Left lobe of liver (tissue), 2 donors: ENCODE measurements around the gene PRRG3. TPM values are rescaled to one million over a fixed set of nuclear protein-coding genes. Genes with fewer than 3 reads are reported as not detected.

Source experiments
- ATAC-seq: fragments of 200-7000 bp; cut with Tn5 transposase; one replicate; pipeline ENCODE4 v1.9.1; 2020; ENCODE audit warnings: mild to moderate bottlenecking, moderate library complexity
- DNase-seq: peaks from one replicate; pipeline ENCODE4 v3.0.0-alpha.2; 2020; ENCODE audit warnings: low spot score
- total RNA-seq: library from RNA; stranded (reverse); gene quantifications from one replicate; pipeline ENCODE4 v1.2.1, GENCODE V29; 2021
- donor health status: DM: no; HTN: no; CAD: no; lungs with moderate emphysema.
- donor health status: DM: no; HTN: yes; CAD: no.

The PRRG3 gene
- total RNA-seq, 1 donor from 2014 or later = 0.38 TPM

GRCh38 chrX:151704041-151704663 is 8.9 kb downstream of the PRRG3 start:
- no peak for ATAC-seq
- no peak for DNase-seq

- no peak for DNase-seq
- no peak for ATAC-seq
Observed at GRCh38 chrX:151708821-151709220, 13.6 kb downstream of the PRRG3 start.

DNA sequence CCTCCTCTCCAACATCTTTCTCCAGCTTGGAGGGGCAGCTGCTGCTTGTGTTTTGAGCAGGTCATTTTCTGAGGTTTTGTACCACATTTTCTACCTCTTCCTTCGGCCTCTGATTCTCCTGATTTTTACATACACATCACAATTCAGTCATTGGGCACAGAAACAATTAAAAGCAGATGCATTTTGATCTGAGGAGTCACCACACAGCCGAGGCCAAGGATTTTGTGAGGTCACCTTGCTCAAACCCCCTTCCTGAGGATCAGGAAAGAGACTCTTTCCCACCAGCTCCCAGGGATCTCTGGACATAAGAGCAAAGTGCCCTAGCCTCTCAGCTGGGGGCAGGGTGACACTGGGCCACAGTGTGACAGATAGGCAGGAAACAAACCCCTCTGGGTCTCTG is 15.2 kb downstream of the PRRG3 start:
- DNase-seq = no peak
- no peak for ATAC-seq

DNA sequence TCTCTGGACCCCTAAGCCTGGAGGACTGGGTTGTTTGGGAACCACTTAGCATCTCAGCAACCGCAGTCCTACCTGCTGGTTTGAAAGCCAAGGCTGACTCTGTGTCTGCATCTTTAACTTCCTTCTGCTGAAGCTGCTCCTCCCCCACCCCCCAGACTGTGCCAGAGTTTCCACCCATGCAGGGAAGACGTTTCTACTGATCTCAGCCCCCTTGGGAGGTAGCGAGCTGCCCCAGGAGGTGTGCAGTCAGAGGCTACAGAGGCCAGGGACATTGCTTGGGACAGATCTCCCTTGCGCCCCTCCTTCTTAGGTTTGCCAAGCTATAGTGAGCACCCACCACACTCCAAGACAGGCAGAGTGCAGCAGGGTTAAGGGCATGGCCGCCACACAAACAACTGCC is 15.9 kb downstream of the PRRG3 start:
- ATAC-seq = no peak
- no peak for DNase-seq

GRCh38 chrX:151711787-151712186 is 16.5 kb downstream of the PRRG3 start:
- no peak for DNase-seq
- ATAC-seq = no peak

DNA sequence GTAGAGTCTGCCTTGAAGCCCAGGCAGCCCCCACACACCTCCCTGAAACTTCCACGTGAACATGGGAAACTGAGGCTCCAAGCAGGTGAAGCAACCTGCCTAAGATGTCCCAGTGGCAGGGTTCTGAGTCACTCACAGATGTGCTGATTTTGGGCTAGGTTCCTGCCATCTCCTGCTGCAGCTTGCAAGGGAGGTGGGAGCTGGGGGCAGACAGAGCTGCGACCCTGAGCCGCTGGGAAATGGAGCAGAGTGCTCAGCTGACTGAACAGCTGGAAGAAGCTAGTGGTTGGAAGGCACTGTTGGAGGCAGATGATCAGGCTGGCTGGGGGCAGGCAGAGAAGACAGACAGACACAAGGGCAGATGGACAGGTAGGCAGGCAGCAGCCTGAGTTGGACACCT is 17.0 kb downstream of the PRRG3 start:
- DNase-seq = no peak

DNA sequence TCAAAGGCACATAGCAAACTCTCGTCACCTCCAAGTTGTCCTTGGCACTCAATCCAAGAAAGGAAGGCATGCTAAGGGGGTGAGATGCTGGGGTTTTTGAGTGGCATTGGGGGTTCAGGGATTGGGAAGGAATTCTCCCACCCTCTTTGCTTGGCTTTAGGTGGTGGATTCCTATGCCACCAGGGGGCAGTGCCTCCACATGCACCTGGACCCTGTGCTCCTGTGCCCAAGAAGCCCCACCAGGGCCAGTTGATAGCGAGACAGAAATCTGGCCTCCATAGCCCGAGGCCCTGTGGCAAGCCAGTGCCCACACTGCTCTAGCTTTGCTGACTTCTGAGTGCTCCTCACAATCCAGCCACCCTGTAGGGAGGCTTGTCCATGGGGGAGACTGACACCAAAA is 18.6 kb downstream of the PRRG3 start:
- DNase-seq (peak; percentile 45), ATAC-seq (peak; percentile 78)

More for the DNA sequence above, 17.0 kb downstream of the PRRG3 start:
- ATAC-seq = no peak

GRCh38 chrX:151714362-151714761 is 19.1 kb downstream of the PRRG3 start:
- ATAC-seq (no peak), DNase-seq (no peak)

DNA sequence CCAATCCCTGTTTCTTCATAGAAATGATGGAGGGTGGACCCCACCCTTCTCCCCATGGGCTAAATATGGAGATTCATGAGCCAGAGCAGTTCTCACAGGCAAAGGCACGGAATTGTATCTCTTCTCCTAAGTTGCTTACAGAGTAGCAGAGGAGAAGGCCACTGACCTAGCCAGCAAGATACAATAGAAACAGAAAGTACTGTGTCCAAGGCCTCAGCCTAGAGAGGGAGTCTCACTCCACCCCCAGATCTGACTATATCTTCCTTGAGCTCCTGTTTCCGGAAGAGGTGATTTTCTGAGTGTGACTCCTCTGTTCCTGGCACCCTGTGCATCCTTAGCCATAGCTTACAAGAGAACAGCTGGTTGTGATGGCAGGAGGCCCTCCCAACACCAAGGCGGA is 20.5 kb downstream of the PRRG3 start, which contains the start of gene FATE1:
Gene FATE1 (plus strand): TSS at position 284 of the 400 bp plus-strand sequence. CDS start 85 bp downstream, at position 369.
- DNase-seq (no peak), ATAC-seq (no peak)

- no peak for DNase-seq
Observed at GRCh38 chrX:151722241-151722846, 27.1 kb downstream of the PRRG3 start.

DNA sequence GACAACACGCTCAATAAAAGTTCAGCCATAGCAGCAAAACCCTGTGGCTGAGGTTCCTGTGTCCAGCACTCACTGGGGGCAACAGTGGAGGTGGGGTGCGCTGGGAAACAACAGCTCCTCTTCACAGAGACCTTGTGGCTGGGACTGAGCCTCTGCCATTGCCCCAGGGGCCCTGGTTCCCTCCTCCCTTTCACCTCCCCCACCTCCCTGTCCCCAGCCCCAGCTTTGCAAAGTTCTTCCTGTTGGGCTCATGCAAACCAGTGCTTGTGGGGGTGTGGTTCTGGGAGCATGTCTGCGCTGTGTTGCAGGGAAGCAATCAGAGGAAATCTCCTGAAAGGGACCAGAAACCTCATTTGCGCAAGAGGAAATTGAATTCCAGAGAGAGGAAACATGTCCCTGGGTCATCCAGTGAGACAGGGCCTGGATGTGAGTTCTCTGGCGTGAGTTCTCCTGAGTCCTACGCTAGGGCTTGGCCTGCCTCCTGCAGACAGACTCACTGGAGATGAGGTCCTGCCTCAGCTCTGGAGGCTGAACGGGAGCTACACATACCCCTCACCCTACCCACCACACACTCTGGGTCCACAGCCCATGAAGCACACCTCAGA is 28.0 kb downstream of the PRRG3 start:
- no peak for DNase-seq
- no peak for ATAC-seq

More at GRCh38 chrX:151722241-151722846, 27.1 kb downstream of the PRRG3 start:
- peak; percentile 42 for ATAC-seq

DNA sequence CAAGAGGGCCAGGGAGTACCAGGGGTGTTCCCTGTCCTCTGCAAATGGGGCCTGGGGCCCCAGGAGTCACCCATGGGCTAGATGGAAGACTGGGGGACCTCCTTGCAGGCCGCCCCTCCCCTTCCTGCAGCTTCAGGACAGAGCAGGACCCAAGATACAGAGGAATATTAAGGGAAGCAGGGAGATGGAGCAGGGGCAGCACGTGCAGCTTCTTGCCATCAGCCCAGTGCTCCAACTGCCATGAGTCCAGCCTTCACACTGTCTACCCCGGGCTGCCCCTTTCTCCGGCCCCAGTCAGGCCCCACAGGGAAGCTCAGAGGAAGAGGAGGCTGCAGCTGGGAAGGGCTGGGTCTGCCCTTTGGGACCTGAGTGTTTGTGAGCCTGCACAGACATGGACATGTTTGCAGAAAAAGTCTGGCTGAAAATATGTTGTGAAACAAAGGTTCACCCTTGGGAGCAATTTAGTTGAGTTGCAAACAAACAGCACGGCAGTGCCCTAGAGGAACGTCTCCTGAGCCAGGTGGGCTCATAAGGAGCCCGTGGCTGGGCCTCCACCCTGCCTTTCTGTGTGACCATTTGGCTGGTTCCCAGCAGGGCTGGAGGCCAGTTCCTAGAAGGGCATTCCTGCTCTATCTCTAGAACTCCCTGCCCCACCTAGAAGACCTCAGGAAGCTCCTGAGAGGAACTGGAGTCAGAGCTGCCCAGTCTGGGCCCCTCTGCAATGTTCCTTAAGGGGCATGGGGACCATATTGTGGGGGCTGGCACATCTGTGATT is 29.5 kb downstream of the PRRG3 start:
- no peak for DNase-seq
- peak; percentile 78 for ATAC-seq

DNA sequence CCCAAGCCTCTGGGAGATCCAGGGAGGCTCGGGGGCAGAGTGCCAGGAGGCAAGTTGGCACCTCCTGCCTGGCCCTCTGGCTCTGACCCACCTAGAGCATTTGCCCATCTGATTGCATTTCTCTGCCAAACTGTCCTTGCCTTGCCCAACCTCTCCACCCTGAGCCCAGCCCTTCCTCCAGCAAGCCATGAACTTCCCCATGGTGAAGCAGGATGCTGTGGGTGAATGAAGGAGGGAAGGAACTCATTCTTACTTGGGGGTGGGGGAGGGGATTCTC is 30.0 kb downstream of the PRRG3 start:
- ATAC-seq = peak; percentile 82
- DNase-seq = peak; percentile 48

DNA sequence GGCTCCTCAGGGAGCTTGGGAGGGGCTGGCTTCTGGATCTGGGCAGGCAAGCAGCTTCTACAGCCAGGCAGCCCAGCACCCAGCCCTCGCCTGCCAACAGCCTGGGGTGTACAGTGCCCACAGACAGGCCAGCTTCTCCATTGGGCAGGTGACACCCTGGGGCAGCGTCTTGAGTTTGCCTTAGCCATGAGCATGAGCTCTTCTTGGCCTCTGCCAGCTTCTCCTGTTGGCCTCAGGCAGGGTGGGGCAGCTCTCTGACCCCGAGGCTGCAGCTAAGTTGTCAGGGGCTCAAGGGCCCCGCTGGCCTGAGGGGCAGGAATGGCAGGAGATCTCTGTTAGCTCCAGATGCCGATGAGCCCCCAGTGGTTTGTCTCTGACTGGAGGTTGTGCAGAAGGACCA is 31.5 kb downstream of the PRRG3 start:
- DNase-seq (no peak), ATAC-seq (no peak)

DNA sequence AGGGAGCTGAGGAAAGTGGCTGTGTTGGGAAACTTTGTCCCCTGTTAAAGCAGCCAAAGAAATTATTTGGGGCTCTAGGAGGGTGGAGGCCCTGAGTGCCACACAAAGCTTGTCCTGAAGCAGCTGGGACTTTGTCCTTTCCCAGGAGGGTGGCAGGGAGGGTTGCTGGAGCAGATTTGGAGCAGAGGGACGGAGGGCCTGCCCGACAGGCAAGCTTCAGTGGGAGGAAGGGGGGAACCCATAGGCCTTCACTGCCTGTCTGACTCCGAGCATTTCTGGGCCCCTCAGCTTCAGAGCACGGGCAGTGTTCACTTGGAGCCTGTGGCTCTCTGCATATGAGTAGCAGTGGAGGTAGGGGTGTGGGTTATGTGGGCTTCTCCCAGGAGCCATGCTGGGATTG is 32.1 kb downstream of the PRRG3 start:
- DNase-seq = no peak
- ATAC-seq = no peak

DNA sequence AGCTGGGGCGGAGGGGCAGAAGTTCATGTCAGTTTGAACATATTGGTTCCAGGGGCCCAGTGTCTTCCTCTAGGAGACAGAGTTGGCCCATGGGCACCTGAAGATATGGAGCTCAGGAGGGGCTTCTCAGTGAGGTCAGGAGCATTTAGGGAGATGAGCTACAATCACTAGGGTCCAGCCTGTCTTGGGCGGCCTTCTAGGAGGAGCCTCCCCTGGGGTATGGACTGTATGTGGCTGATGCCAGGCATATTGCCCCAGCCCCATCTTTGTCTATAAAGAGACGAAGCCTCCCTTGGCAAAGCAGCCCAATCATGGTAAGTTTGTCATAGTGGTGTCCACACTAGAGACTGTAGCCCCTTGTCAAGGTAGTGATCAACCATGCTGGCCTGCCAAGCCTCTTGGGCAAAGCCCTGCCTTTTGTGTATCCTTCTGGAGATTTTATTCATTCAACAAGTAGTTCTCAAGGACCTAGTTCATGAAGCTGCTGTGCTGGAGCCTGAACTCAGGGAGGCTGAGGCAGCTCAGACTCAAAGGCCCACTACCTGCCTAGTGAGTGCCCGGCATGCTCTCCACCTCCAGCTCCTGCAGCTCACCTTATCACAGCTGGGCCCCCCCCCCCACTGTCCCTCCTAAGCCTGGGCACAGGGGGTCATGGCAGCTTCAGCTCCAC is 33.9 kb downstream of the PRRG3 start:
- no peak for DNase-seq
- ATAC-seq = no peak

DNA sequence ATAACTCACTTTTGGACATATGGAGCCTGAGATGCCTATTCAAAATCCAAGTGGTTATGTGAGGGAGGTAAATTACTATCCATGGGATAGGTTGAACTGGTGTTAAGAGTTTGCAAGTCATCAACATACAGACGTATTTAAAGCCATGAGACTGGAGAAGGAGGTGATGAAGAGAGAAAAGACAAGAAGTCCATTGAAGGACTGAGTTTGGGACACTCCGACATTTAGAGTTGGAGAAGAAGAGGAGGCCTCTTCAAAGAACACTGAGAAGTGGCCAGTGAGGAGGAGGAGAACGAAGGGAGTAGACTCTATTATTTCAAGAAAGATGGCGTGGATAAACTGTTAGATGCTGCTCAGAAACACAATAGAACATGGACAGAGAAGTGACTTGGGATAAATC is 39.2 kb downstream of the PRRG3 start, which contains the start of gene CNGA2:
Gene CNGA2 (plus strand): TSS at position 301 of the 400 bp plus-strand sequence. CDS start 3,738 bp downstream, outside the sequence.
- no peak for ATAC-seq
- no peak for DNase-seq

DNA sequence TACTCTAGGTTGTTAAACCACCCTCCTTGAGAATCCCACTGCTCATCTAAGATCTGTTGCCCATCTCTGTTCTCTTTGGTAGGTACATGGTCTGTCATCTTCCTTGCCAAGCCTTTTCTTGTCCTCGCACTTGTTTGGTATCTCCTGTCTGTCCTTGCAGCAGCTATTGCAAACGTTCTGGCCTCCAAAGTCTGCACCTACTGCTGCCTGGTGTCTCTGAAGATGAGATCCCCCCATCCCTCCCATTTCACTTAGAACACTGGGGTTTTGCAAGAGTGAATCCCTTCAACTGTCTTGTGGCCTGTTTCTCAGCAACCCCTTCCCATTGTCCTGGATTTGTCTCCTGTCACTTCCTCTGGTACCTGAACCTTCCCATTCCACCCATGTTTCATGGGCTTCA is 40.0 kb downstream of the PRRG3 start:
- DNase-seq = no peak

GRCh38 chrX:151736685-151737084 is 41.4 kb downstream of the PRRG3 start:
- ATAC-seq (no peak), DNase-seq (no peak)

More for the DNA sequence above, 40.0 kb downstream of the PRRG3 start:
- ATAC-seq = no peak

GRCh38 chrX:151737494-151737893 is 42.2 kb downstream of the PRRG3 start:
- DNase-seq = no peak
- ATAC-seq = no peak

DNA sequence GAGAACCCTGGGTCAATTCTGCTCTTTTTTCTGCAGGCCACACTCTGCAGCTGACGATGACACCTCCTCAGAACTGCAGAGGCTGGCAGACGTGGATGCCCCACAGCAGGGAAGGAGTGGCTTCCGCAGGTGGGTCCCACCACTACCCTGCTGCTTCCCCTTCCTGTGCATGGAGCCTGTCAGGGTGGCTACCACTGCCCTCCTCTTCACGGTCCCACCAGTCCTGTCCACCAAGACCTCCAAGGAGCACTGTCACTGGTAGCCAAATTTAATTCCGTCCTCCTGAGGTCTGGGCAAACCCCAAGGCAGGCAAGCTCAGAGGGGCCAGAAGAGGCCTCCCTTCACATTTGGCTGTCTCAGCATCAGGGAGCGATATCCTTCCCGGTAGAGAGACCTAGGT is 43.5 kb downstream of the PRRG3 start:
- no peak for ATAC-seq
- DNase-seq = no peak
